OCI-LY1 (cell line): ENCODE results near the gene TMEM198.

ENCODE experiments used
- EZH2 ChIP-seq: fragments of 200-600 bp; sonication (generic), shearing (Covaris generic); IDR thresholded peaks from 2 replicates; pipeline ENCODE4 v1.8.0; 2017; ENCODE audit warnings: borderline replicate concordance, mixed run types, mild to moderate bottlenecking, antibody characterized with exemption, low read length, moderate library complexity, mixed read lengths
- TF ChIP-seq, protein P1 (sequence below): fragments of 200-600 bp; sonication (generic), shearing (Covaris generic); IDR thresholded peaks from 2 replicates; pipeline ENCODE4 v1.5.1; 2017; ENCODE audit warnings: mild to moderate bottlenecking, antibody characterized with exemption, low read length, moderate library complexity, mixed read lengths

DNA sequence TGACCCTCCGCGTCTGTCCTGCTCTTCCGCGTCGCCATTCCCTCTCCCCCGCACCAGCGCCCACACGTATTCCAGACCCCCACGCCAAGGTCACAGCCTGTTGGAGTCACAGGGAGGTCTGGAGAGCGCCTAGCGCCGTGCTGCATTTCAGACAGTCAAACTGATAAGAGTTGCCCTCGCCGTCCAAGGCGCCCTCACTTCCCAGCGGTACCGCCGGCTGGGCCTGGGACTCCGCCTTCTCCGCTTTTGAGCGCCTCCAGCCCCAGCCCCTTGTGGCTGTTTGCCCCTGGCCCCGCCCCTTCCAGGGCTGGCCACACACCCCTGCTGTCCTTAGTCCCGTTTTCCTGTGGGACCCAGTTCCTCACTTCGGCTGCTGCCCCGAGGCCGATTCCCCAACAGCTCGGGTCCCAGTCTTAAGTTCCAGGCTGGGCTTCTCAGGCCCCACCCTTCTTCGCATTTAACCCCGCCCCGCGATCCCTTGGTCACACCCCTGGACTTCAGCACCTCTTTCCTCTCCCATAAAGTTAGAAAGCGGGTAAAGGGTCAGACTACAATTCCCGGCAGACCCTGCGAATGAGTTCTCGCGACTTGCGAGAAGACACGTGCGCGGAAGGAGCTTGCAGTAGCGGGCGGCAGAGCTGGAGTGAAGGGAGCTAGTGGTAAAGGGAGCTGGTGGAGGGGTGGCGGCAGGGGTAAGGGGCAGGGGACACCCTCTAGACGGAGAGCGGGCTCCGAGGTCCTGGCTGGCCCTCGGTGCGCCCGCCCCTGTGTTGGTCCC, 45.4 kb upstream of the TMEM198 start, which contains the start of gene GMPPA:
- TF ChIP-seq, protein P1, sequence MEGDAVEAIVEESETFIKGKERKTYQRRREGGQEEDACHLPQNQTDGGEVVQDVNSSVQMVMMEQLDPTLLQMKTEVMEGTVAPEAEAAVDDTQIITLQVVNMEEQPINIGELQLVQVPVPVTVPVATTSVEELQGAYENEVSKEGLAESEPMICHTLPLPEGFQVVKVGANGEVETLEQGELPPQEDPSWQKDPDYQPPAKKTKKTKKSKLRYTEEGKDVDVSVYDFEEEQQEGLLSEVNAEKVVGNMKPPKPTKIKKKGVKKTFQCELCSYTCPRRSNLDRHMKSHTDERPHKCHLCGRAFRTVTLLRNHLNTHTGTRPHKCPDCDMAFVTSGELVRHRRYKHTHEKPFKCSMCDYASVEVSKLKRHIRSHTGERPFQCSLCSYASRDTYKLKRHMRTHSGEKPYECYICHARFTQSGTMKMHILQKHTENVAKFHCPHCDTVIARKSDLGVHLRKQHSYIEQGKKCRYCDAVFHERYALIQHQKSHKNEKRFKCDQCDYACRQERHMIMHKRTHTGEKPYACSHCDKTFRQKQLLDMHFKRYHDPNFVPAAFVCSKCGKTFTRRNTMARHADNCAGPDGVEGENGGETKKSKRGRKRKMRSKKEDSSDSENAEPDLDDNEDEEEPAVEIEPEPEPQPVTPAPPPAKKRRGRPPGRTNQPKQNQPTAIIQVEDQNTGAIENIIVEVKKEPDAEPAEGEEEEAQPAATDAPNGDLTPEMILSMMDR: no peak
- TF ChIP-seq EZH2: no peak
